Measurements from ENCODE around the gene DIP2C.

Gene DIP2C

DNA sequence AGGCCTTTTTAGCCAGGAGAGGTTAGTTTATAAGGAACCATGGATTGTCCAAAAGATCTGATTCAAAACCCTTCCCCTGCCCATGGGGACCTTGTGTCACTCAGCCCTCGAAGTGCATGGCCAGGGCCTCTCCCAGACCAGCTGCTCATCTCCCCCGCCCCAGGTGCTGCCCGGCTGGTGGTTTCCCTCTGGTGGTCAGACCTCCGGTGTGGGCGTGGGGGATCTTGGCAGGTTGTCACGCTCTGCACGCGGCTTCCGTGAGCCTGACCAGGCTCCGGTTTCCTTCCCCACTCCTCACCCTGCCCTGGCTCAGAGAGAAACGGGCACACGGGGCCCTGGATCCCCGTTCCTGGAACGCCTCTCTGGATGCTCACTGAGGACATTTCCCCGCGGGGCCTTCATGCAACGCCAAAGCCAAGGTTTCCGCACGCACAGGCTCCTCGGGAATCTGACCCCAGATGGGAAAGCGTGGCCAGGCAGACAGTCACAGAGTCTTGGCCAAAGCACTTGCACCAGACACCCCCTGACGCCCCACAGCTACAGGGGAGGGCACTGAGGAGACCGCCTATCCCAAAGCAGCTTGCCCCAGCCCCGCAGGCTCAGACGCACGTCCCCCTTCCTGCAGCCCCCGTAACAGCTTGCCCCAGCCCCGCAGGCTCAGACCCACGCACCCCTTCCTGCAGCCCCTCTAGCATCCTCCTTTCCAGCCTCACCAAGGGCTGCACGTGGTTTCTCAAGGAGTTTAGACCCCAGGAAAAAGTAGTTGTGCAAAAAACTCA is 7.8 kb upstream of the DIP2C start:
- H3K27ac ChIP-seq (ENCODE audit: low read length), result no peak overlapping the region
- peaks cover 3% of the 10 kb centered on the region for H3K4me1 ChIP-seq (ENCODE audit: control insufficient read depth, insufficient read depth, low read length)
- H3K27me3 ChIP-seq (ENCODE audit: control insufficient read depth in 1 of 2, insufficient read depth in 2 of 2, low read length in 2 of 2), result peaks cover 0 to 8% of the 10 kb centered on the region in 2 donors
- H3K9ac ChIP-seq (ENCODE audit: low read length in 2 of 2), result no peak overlapping the region
- no peak overlapping the region for H3K4me3 ChIP-seq (ENCODE audit: low read length in 2 of 2)
- no peaks in the 10 kb centered on the region for H3K36me3 ChIP-seq (ENCODE audit: control insufficient read depth in 2 of 2, insufficient read depth in 2 of 2, low read length in 2 of 2)
- no peaks in the 10 kb centered on the region for H3K9me3 ChIP-seq (ENCODE audit: control insufficient read depth in 2 of 2, low read length in 2 of 2)

GRCh38 chr10:695396-695795 is 5.9 kb upstream of the DIP2C start:
- Histone ChIP-seq H3K9ac (ENCODE audit: low read length in 2 of 2) (no peak overlapping the region), H3K36me3 (ENCODE audit: control insufficient read depth in 2 of 2, insufficient read depth in 2 of 2, low read length in 2 of 2) (no peaks in the 10 kb centered on the region), H3K27me3 (ENCODE audit: control insufficient read depth in 1 of 2, insufficient read depth in 2 of 2, low read length in 2 of 2) (peaks cover 0 to 6% of the 10 kb centered on the region in 2 donors), H3K9me3 (ENCODE audit: control insufficient read depth in 2 of 2, low read length in 2 of 2) (no peaks in the 10 kb centered on the region), H3K27ac (ENCODE audit: low read length) (no peak overlapping the region), H3K4me1 (ENCODE audit: control insufficient read depth, insufficient read depth, low read length) (peaks cover 6% of the 10 kb centered on the region), H3K4me3 (ENCODE audit: low read length in 2 of 2) (no peak overlapping the region)

- no peak overlapping the region for H3K9ac ChIP-seq (ENCODE audit: low read length in 2 of 2)
- no peaks in the 10 kb centered on the region for H3K36me3 ChIP-seq (ENCODE audit: control insufficient read depth in 2 of 2, insufficient read depth in 2 of 2, low read length in 2 of 2)
- H3K4me1 ChIP-seq (ENCODE audit: control insufficient read depth, insufficient read depth, low read length), result peaks cover 9% of the 10 kb centered on the region
- no peak overlapping the region for H3K4me3 ChIP-seq (ENCODE audit: low read length in 2 of 2)
- no peaks in the 10 kb centered on the region for H3K9me3 ChIP-seq (ENCODE audit: control insufficient read depth in 2 of 2, low read length in 2 of 2)
- no peaks in the 10 kb centered on the region for H3K27me3 ChIP-seq (ENCODE audit: control insufficient read depth in 1 of 2, insufficient read depth in 2 of 2, low read length in 2 of 2)
- H3K27ac ChIP-seq (ENCODE audit: low read length), result no peak overlapping the region
Observed at GRCh38 chr10:693506-693905, 4.0 kb upstream of the DIP2C start.

- H3K4me3 ChIP-seq (ENCODE audit: low read length in 2 of 2), result no peak overlapping the region
- no peak overlapping the region for H3K9ac ChIP-seq (ENCODE audit: low read length in 2 of 2)
- H3K36me3 ChIP-seq (ENCODE audit: control insufficient read depth in 2 of 2, insufficient read depth in 2 of 2, low read length in 2 of 2), result no peaks in the 10 kb centered on the region
- no peaks in the 10 kb centered on the region for H3K9me3 ChIP-seq (ENCODE audit: control insufficient read depth in 2 of 2, low read length in 2 of 2)
- peaks cover 14% of the 10 kb centered on the region for H3K4me1 ChIP-seq (ENCODE audit: control insufficient read depth, insufficient read depth, low read length)
- no peaks in the 10 kb centered on the region for H3K27me3 ChIP-seq (ENCODE audit: control insufficient read depth in 1 of 2, insufficient read depth in 2 of 2, low read length in 2 of 2)
- no peak overlapping the region for H3K27ac ChIP-seq (ENCODE audit: low read length)
Observed at GRCh38 chr10:692682-693351, 3.3 kb upstream of the DIP2C start.

DNA sequence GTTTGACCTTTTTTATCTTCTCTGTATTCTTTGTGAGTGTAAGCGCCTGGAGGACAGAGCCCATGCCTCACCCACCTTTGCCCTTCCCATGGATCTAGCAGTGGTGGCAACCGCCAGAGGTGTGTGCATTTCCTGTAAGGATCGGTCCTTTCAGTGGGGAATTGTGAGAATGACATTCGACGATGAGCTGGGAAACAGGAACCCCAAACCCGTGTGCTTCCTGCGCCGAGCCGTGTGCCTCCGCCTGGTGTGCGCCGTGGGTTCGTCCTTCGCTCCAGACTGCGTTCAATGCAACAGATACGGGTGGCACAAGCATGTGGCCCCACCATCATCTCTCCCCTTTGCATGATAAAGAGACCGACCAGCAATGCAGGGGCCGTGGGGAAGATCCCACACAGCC is 1.7 kb upstream of the DIP2C start:
- no peak overlapping the region for H3K9ac ChIP-seq (ENCODE audit: low read length in 2 of 2)
- H3K27me3 ChIP-seq (ENCODE audit: control insufficient read depth in 1 of 2, insufficient read depth in 2 of 2, low read length in 2 of 2), result no peaks in the 10 kb centered on the region
- H3K4me1 ChIP-seq (ENCODE audit: control insufficient read depth, insufficient read depth, low read length), result peaks cover 23% of the 10 kb centered on the region
- no peaks in the 10 kb centered on the region for H3K9me3 ChIP-seq (ENCODE audit: control insufficient read depth in 2 of 2, low read length in 2 of 2)
- no peaks in the 10 kb centered on the region for H3K36me3 ChIP-seq (ENCODE audit: control insufficient read depth in 2 of 2, insufficient read depth in 2 of 2, low read length in 2 of 2)
- H3K4me3 ChIP-seq (ENCODE audit: low read length in 2 of 2), result no peak overlapping the region
- peak overlapping the region; percentile 31 for H3K27ac ChIP-seq (ENCODE audit: low read length)

DNA sequence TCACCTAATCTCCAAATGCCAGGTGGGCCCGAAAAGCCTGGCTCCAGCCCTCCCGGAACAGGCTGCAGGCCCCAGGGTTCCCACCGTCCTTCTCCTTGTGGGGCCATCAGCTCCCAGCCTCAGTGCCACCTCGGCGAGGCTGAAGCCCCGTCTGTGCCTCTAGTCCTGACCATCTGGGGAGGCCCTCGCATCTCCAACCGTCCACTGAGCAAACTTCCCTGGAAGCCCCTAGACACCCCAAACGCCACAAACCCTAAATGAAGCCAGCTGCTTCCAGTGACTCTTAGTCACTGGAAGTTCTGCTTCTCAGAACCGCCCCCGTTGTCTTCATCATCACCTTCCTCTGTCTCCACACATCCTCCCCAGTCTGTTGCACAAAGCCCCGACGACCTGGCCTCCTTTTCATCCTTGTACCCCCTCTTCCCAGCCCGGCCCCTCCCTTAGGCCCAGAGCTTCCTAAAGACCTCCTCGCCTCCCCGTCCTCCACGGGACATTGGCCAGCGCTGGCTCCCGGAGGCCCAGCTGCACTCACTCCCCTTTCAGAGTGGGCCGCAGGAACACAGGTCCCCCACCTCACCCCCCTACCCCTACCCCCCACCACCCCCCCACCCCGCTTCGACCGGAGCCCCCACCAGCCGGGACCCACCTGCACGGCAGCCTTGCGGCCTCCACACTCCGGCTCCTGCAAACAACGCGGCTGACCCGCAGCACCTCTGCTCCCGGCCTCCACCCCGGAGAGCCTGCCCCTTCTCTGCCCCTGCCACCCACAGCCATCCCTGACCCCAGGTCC is 1.1 kb upstream of the DIP2C start:
- H3K4me3 ChIP-seq (ENCODE audit: low read length in 2 of 2), result peak overlapping the region; percentile 82
- H3K9me3 ChIP-seq (ENCODE audit: control insufficient read depth in 2 of 2, low read length in 2 of 2), result no peaks in the 10 kb centered on the region
- H3K9ac ChIP-seq (ENCODE audit: low read length in 2 of 2), result peak overlapping the region; percentile 77 to 88
- H3K36me3 ChIP-seq (ENCODE audit: control insufficient read depth in 2 of 2, insufficient read depth in 2 of 2, low read length in 2 of 2), result no peaks in the 10 kb centered on the region
- H3K4me1 ChIP-seq (ENCODE audit: control insufficient read depth, insufficient read depth, low read length), result peaks cover 26% of the 10 kb centered on the region
- H3K27ac ChIP-seq (ENCODE audit: low read length), result peak overlapping the region; percentile 95
- H3K27me3 ChIP-seq (ENCODE audit: control insufficient read depth in 1 of 2, insufficient read depth in 2 of 2, low read length in 2 of 2), result no peaks in the 10 kb centered on the region

DNA sequence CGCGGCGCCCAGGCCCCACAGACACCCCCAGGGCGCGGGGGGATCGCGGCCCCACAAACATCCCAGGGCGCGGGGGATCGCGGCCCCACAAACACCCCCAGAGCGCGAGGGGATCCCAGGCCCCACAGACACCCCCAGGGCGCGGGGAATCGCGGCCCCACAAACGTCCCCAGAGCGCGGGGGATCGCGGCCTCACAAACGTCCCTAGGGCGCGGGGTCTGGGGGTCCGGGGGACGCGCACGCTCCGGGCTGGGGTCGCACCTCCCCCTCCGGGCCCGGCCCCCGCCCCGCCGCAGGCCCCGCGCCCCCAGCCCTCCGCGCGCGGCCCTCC is 382 bp downstream of the DIP2C start:
- Histone ChIP-seq H3K9ac (ENCODE audit: low read length in 2 of 2) (peak overlapping the region; percentile 80), H3K4me3 (ENCODE audit: low read length in 2 of 2) (peak overlapping the region; percentile 75 to 85), H3K27me3 (ENCODE audit: control insufficient read depth in 1 of 2, insufficient read depth in 2 of 2, low read length in 2 of 2) (no peaks in the 10 kb centered on the region), H3K9me3 (ENCODE audit: control insufficient read depth in 2 of 2, low read length in 2 of 2) (no peaks in the 10 kb centered on the region), H3K36me3 (ENCODE audit: control insufficient read depth in 2 of 2, insufficient read depth in 2 of 2, low read length in 2 of 2) (no peaks in the 10 kb centered on the region), H3K4me1 (ENCODE audit: control insufficient read depth, insufficient read depth, low read length) (peaks cover 34% of the 10 kb centered on the region), H3K27ac (ENCODE audit: low read length) (peak overlapping the region; percentile 80)

DNA sequence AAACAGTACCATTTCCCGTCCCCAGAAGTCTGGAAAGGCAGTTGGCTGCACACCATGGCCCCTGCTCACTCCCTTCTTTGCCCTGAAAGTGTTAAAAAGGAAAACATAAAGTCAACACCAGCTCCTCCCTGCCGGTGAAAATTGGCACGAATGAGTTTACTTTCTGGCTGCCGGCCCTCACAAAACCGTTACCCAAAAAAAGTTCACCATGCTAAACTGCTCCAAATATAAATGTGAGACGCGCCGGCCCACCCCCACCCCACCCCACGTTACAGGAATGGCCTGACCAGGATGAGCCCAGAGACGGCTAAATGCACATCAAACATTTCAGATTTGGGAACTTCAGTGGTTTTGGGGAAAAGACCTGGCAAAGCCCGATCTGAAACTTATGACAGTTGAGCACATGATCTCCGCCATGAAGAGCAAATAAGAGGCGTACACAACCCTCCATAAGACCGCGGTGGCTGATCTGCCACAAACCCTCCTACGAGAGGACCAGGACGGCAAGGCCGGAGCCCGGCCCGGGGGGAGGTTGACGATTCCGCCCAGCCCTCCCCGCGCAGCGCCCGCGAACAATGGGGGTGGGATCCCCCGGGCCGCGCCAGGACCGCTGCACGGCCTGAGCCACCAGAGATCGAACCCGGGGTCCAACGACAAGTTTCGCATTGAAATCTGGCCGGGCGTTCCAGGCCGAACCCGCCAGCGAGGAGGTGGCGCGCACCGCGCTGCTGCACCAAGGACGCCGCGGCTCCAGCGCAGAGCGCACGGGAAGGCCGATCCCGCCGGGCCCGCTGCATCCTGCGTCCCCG is 952 bp downstream of the DIP2C start:
- peak overlapping the region; percentile 80 for H3K9ac ChIP-seq (ENCODE audit: low read length in 2 of 2)
- H3K36me3 ChIP-seq (ENCODE audit: control insufficient read depth in 2 of 2, insufficient read depth in 2 of 2, low read length in 2 of 2), result no peaks in the 10 kb centered on the region
- no peaks in the 10 kb centered on the region for H3K9me3 ChIP-seq (ENCODE audit: control insufficient read depth in 2 of 2, low read length in 2 of 2)
- no peaks in the 10 kb centered on the region for H3K27me3 ChIP-seq (ENCODE audit: control insufficient read depth in 1 of 2, insufficient read depth in 2 of 2, low read length in 2 of 2)
- peak overlapping the region; percentile 75 to 85 for H3K4me3 ChIP-seq (ENCODE audit: low read length in 2 of 2)
- H3K27ac ChIP-seq (ENCODE audit: low read length), result peak overlapping the region; percentile 80
- peaks cover 37% of the 10 kb centered on the region for H3K4me1 ChIP-seq (ENCODE audit: control insufficient read depth, insufficient read depth, low read length)

DNA sequence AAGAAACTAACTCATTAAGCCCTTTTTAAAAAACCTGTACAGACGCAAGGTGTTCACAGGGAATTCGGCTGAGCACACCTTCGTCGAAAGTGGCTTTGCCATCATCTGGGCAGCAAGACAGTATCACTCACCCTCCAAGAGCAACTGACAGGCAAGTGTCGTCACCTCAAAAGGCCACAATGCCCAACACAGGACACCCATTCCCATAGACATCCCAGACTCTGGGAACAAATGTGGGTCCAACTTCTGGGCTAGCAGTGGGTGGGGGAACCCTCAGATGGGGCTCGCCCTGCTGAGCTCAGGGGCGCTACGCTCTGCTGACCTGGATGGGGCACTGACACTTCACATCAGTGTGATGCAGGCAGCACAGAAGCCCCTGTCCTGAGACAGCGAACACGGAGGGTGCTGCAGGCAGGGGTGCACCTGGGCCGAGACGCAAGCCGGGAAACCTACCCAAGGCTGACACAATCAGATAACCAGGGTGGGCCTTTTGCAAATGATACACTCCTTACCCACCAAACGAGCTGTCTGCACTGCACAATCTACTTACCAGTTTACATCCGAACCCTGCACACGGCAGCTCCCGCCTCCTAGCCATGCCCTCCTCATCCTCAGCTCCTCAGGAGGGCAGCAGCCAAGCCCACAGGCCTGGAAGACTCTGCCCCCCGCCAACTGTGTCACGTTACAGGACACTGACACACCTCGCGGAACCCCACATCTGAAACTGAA is 1.7 kb downstream of the DIP2C start:
- Histone ChIP-seq H3K4me1 (ENCODE audit: control insufficient read depth, insufficient read depth, low read length) (peaks cover 45% of the 10 kb centered on the region), H3K27me3 (ENCODE audit: control insufficient read depth in 1 of 2, insufficient read depth in 2 of 2, low read length in 2 of 2) (no peaks in the 10 kb centered on the region), H3K36me3 (ENCODE audit: control insufficient read depth in 2 of 2, insufficient read depth in 2 of 2, low read length in 2 of 2) (no peaks in the 10 kb centered on the region), H3K4me3 (ENCODE audit: low read length in 2 of 2) (peak overlapping the region; percentile 75 to 85), H3K9ac (ENCODE audit: low read length in 2 of 2) (peak overlapping the region; percentile 80), H3K27ac (ENCODE audit: low read length) (peak overlapping the region; percentile 80), H3K9me3 (ENCODE audit: control insufficient read depth in 2 of 2, low read length in 2 of 2) (no peaks in the 10 kb centered on the region)
